HEK293 (cell line): ENCODE results near the gene CAPRIN1.
A peak's percentile ranks its signal among the peaks of the same experiment; 100 is the strongest.

Experiments
- CTCF ChIA-PET: fragments of 350-600 bp; formaldehyde crosslinking; extraction: SDS; loops from one replicate; lab custom pipeline; 2021; ENCODE audit warnings: antibody characterized with exemption; lab: Yijun Ruan, JAX
- POLR2A ChIA-PET: fragments of 300-600 bp; formaldehyde crosslinking; extraction: SDS; loops from one replicate; lab custom pipeline; 2020; ENCODE audit warnings: antibody characterized with exemption, inconsistent platforms; lab: Yijun Ruan, JAX
- H3K27ac ChIP-seq: fragments of 200-500 bp; sonication (Bioruptor generic); 2 replicates; pipeline ENCODE4 v1.5.1; 2014; ENCODE audit warnings: low read depth, low read length, control low read depth, inconsistent platforms; ENCODE audit errors: extremely low read depth
- H3K36me3 ChIP-seq, 2 experiments: fragments of 200-500 bp in 1 of 2; sonication (Bioruptor generic) in 1 of 2; 1 replicate in 1 of 2; 2 replicates in 1 of 2; pipeline ENCODE4 v1.5.1; 2014 to 2017; ENCODE audit warnings: inconsistent platforms in 2 of 2, low read length in 2 of 2; ENCODE audit not compliant: control insufficient read depth in 2 of 2, insufficient read depth in 1 of 2
- H3K4me1 ChIP-seq: fragments of 200-500 bp; sonication (Bioruptor generic); 2 replicates; pipeline ENCODE4 v1.5.1; 2014; ENCODE audit warnings: mild to moderate bottlenecking, low read length, inconsistent platforms; ENCODE audit not compliant: control insufficient read depth, insufficient read depth
- H3K4me3 ChIP-seq: 2 replicates; pipeline ENCODE4 v1.5.1; 2011; ENCODE audit warnings: low read depth, mild to moderate bottlenecking, control low read depth, low read length, moderate library complexity
- H3K9me3 ChIP-seq: fragments of 200-500 bp; sonication (Bioruptor generic); 2 replicates; pipeline ENCODE4 v1.5.1; 2014; ENCODE audit warnings: low read depth, low read length, inconsistent platforms; ENCODE audit not compliant: control insufficient read depth, insufficient read depth
- MEIS1 ChIP-seq: sonication (generic); formaldehyde crosslinking; IDR thresholded peaks from 2 replicates; pipeline ENCODE4 v1.8.1; 2022; ENCODE audit warnings: missing genetic modification reagents, mild to moderate bottlenecking, borderline replicate concordance
- PBX3 ChIP-seq: sonication (generic); formaldehyde crosslinking; IDR thresholded peaks from 2 replicates; pipeline ENCODE4 v1.8.1; 2022; ENCODE audit warnings: mild to moderate bottlenecking, moderate library complexity, missing genetic modification reagents
- PRDM6 ChIP-seq: fragments of 450-650 bp; formaldehyde crosslinking; IDR thresholded peaks from 2 replicates; pipeline ENCODE4 v1.5.1; 2017; ENCODE audit warnings: missing biosample characterization, missing genetic modification characterization
- SCRT2 ChIP-seq: fragments of 450-650 bp; formaldehyde crosslinking; IDR thresholded peaks from 2 replicates; pipeline ENCODE4 v1.5.1; 2016; ENCODE audit warnings: missing biosample characterization, missing genetic modification characterization
- ZBTB8A ChIP-seq: fragments of 450-650 bp; formaldehyde crosslinking; IDR thresholded peaks from 2 replicates; pipeline ENCODE4 v1.5.1; 2016; ENCODE audit warnings: missing biosample characterization, missing genetic modification characterization
- ZNF335 ChIP-seq: fragments of 450-650 bp; formaldehyde crosslinking; conservative IDR thresholded peaks from 2 replicates; pipeline ENCODE4 v1.5.1; 2016; ENCODE audit warnings: missing biosample characterization, missing genetic modification characterization
- ZNF600 ChIP-seq: fragments of 450-650 bp; formaldehyde crosslinking; IDR thresholded peaks from 2 replicates; pipeline ENCODE4 v1.5.1; 2016; ENCODE audit warnings: missing biosample characterization, missing genetic modification characterization
- ZNF701 ChIP-seq: fragments of 450-650 bp; formaldehyde crosslinking; IDR thresholded peaks from 2 replicates; pipeline ENCODE4 v1.5.1; 2016; ENCODE audit warnings: missing biosample characterization, missing genetic modification characterization
- TF ChIP-seq, protein P1 (sequence below): fragments of 450-650 bp; formaldehyde crosslinking; IDR thresholded peaks from 2 replicates; pipeline ENCODE4 v1.5.1; 2016; ENCODE audit warnings: missing biosample characterization, missing genetic modification characterization
- TF ChIP-seq, protein P2 (sequence below): fragments of 450-650 bp; formaldehyde crosslinking; IDR thresholded peaks from 2 replicates; pipeline ENCODE4 v1.5.1; 2016; ENCODE audit warnings: missing biosample characterization, missing genetic modification characterization, borderline replicate concordance
- TF ChIP-seq, protein P3 (sequence below): fragments of 450-650 bp; formaldehyde crosslinking; IDR thresholded peaks from 2 replicates; pipeline ENCODE4 v1.5.1; 2017; ENCODE audit warnings: missing biosample characterization, missing genetic modification characterization

CAPRIN1 gene

GRCh38 chr11:34063061-34063795 is 11.7 kb downstream of the CAPRIN1 start:
- H3K4me3 ChIP-seq = no peak overlapping the region
- ChIA-PET CTCF (interaction anchor here (0.8 kb wide), 1 partner anchor 429 kb away, joined by 3 read pairs; no protein-coding TSS in a partner anchor), POLR2A (interaction anchor here (1.1 to 2.1 kb wide), 4 partner anchors 10 to 12 kb away, joined by 3 to 6 read pairs (median 4); partner anchors contain the start of gene CAPRIN1)
- no peaks in the 10 kb centered on the region for H3K9me3 ChIP-seq
- TF ChIP-seq MEIS1 (no peak), PBX3 (no peak), ZNF701 (no peak), ZBTB8A (no peak), SCRT2 (tag by site-specific recombination) (peak; percentile 31; the same call in 1 of the 2 replicates), ZNF335 (no peak), ZNF600 (tag by site-specific recombination) (0 out of 2 replicates have a peak, but pooled peaks have one; percentile 16)
- TF ChIP-seq, protein P1, sequence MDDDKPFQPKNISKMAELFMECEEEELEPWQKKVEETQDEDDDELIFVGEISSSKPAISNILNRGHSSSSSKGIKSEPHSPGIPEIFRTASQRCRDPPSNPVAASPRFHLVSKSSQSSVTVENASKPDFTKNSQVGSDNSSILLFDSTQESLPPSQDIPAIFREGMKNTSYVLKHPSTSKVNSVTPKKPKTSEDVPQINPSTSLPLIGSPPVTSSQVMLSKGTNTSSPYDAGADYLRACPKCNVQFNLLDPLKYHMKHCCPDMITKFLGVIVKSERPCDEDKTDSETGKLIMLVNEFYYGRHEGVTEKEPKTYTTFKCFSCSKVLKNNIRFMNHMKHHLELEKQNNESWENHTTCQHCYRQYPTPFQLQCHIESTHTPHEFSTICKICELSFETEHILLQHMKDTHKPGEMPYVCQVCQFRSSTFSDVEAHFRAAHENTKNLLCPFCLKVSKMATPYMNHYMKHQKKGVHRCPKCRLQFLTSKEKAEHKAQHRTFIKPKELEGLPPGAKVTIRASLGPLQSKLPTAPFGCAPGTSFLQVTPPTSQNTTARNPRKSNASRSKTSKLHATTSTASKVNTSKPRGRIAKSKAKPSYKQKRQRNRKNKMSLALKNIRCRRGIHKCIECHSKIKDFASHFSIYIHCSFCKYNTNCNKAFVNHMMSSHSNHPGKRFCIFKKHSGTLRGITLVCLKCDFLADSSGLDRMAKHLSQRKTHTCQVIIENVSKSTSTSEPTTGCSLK (tag by site-specific recombination) = no peak
- TF ChIP-seq, protein P2, sequence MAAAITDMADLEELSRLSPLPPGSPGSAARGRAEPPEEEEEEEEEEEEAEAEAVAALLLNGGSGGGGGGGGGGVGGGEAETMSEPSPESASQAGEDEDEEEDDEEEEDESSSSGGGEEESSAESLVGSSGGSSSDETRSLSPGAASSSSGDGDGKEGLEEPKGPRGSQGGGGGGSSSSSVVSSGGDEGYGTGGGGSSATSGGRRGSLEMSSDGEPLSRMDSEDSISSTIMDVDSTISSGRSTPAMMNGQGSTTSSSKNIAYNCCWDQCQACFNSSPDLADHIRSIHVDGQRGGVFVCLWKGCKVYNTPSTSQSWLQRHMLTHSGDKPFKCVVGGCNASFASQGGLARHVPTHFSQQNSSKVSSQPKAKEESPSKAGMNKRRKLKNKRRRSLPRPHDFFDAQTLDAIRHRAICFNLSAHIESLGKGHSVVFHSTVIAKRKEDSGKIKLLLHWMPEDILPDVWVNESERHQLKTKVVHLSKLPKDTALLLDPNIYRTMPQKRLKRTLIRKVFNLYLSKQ (tag by site-specific recombination) = no peak
- H3K36me3 ChIP-seq = peaks cover 0 to 42% of the 10 kb centered on the region in 2 experiments; a peak in 2 of 3 replicates
- peaks cover 2% of the 10 kb centered on the region; the same call in 1 of the 2 replicates for H3K4me1 ChIP-seq
- H3K27ac ChIP-seq = no peak overlapping the region

- H3K27ac ChIP-seq = no peak overlapping the region
Observed at GRCh38 chr11:34064291-34064690, 12.8 kb downstream of the CAPRIN1 start.

More at GRCh38 chr11:34064291-34064690, 12.8 kb downstream of the CAPRIN1 start:
- peaks cover 2% of the 10 kb centered on the region; the same call in 1 of the 2 replicates for H3K4me1 ChIP-seq
- ChIA-PET CTCF (interaction anchor here (0.6 to 1.7 kb wide), 4 partner anchors 10 to 560 kb away, joined by 3 to 4 read pairs (median 4); no protein-coding TSS in a partner anchor), POLR2A (interaction anchor here (1.7 to 2.1 kb wide), 2 partner anchors 11 to 13 kb away, joined by 4 to 6 read pairs; partner anchors contain the start of gene CAPRIN1)
- no peak overlapping the region for H3K4me3 ChIP-seq
- H3K9me3 ChIP-seq = no peaks in the 10 kb centered on the region
- TF ChIP-seq, protein P3, sequence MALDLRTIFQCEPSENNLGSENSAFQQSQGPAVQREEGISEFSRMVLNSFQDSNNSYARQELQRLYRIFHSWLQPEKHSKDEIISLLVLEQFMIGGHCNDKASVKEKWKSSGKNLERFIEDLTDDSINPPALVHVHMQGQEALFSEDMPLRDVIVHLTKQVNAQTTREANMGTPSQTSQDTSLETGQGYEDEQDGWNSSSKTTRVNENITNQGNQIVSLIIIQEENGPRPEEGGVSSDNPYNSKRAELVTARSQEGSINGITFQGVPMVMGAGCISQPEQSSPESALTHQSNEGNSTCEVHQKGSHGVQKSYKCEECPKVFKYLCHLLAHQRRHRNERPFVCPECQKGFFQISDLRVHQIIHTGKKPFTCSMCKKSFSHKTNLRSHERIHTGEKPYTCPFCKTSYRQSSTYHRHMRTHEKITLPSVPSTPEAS = no peak
- peak; percentile 69 for TF ChIP-seq PRDM6 (tag by site-specific recombination)
- H3K36me3 ChIP-seq = peaks cover 0 to 34% of the 10 kb centered on the region in 2 experiments; a peak in 2 of 3 replicates
